ENCODE measurements around the gene CHRNB1.

GRCh38 chr17:7436556-7437368 lies 8.1 kb upstream of the CHRNB1 start:
- TF ChIP-seq CTCF (IDR thresholded peaks at IDR 0.05) (peak; percentile 74 to 95 (median 84)), POLR2A (IDR thresholded peaks at IDR 0.05) (no peak)

Measured in heart left ventricle (tissue), 13 donors.